ENCODE data around the gene COL4A1. TPM values are rescaled to one million over a fixed set of nuclear protein-coding genes. Genes with fewer than 3 reads are reported as not detected.

Gene COL4A1
- total RNA-seq, 1 donor from 2014 or later: 120 TPM

- peaks cover 6% of the 10 kb centered on the region for H3K9me3 ChIP-seq (replicated peaks)
- H3K27ac ChIP-seq (replicated peaks): peak overlapping the region; percentile 86
- peaks cover 53% of the 10 kb centered on the region for H3K4me1 ChIP-seq
- peak overlapping the region; percentile 68 for H3K4me3 ChIP-seq
- H3K27me3 ChIP-seq (ENCODE audit: low read depth): no peaks in the 10 kb centered on the region
- peak; percentile 61 for DNase-seq
- H3K36me3 ChIP-seq: no peaks in the 10 kb centered on the region
- intact Hi-C loops (cut with micrococcal nuclease): loop anchor here (10.0 kb wide), 2 partner anchors 353 to 993 kb away; partner anchors contain the start of gene IRS2
- TF ChIP-seq CTCF (IDR thresholded peaks at IDR 0.05; ENCODE audit: borderline replicate concordance): peak; percentile 23
Observed at GRCh38 chr13:110138010-110138699, 168.8 kb downstream of the COL4A1 start.

GRCh38 chr13:110137680-110138009 lies 169.3 kb downstream of the COL4A1 start:
- Histone ChIP-seq H3K27ac (replicated peaks) (peak overlapping the region; percentile 86), H3K27me3 (ENCODE audit: low read depth) (no peaks in the 10 kb centered on the region), H3K4me1 (peaks cover 56% of the 10 kb centered on the region), H3K4me3 (peak overlapping the region; percentile 68), H3K9me3 (replicated peaks) (peaks cover 1% of the 10 kb centered on the region), H3K36me3 (no peaks in the 10 kb centered on the region)
- TF ChIP-seq CTCF (IDR thresholded peaks at IDR 0.05; ENCODE audit: borderline replicate concordance): peak; percentile 59
- DNase-seq: peak; percentile 59
- intact Hi-C loops (cut with micrococcal nuclease): loop anchor here (10.0 kb wide), 2 partner anchors 353 to 993 kb away; partner anchors contain the start of gene IRS2

DNA sequence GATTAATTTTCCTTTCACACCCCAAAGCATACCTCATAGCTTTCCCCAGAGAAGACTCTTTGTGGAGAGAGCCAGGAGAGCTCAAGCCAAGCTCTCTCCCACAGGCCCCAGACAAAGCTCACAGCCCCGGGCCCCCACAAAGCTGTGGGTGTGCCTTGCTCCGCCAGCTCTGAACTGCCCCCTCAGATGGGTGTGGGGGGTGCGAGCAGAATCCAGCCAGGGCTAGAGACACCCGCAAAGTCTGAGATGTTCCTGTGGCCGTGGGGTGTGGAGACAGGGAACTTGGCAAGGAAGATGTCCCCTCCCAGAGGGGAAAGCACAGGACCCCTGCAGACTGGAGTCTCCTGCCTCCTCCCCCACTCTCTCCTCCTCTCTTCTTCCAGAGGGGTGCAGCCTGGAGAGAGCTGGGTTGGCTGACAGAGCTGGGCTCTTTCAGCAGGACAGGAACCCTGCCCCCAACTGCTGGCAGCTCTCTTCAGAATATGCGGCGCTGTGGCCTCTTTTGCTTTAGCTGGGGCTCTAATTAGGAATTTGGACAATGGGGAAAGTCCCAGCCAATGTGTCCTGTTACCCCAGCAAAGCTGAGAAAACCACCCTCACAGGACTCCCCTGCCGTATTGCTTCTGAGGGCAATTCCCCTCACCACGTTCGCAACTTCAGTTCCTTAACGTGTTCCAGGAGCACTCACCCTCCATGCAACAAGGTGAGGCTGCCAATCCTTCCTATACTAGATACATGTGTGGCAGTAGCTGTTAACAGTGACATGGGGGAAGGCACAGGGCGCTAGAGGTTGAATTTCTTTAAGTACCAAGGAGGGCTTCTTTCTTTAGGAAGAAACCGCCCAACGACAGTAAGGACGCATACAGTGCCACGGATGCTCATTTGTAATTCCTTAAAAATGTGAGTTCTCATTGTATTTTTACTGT lies 170.0 kb downstream of the COL4A1 start:
- Histone ChIP-seq H3K4me3 (peak overlapping the region; percentile 68), H3K27me3 (ENCODE audit: low read depth) (no peaks in the 10 kb centered on the region), H3K27ac (replicated peaks) (peak overlapping the region; percentile 86), H3K9me3 (replicated peaks) (no peaks in the 10 kb centered on the region), H3K36me3 (no peaks in the 10 kb centered on the region), H3K4me1 (peaks cover 63% of the 10 kb centered on the region)
- no peak for DNase-seq
- TF ChIP-seq CTCF (IDR thresholded peaks at IDR 0.05; ENCODE audit: borderline replicate concordance): no peak
- intact Hi-C loops (cut with micrococcal nuclease): loop anchor here (10.0 kb wide), 2 partner anchors 352 to 992 kb away; partner anchors contain the start of gene IRS2

GRCh38 chr13:110135977-110136597 lies 170.9 kb downstream of the COL4A1 start:
- peaks cover 63% of the 10 kb centered on the region for H3K4me1 ChIP-seq
- H3K27me3 ChIP-seq (ENCODE audit: low read depth): no peaks in the 10 kb centered on the region
- intact Hi-C loops (cut with micrococcal nuclease): loop anchor here (10.0 kb wide), 2 partner anchors 351 to 991 kb away; partner anchors contain the start of gene IRS2
- H3K4me3 ChIP-seq: no peak overlapping the region
- H3K27ac ChIP-seq (replicated peaks): peak overlapping the region; percentile 86
- no peak for TF ChIP-seq CTCF (IDR thresholded peaks at IDR 0.05; ENCODE audit: borderline replicate concordance)
- DNase-seq: no peak
- H3K36me3 ChIP-seq: no peaks in the 10 kb centered on the region
- H3K9me3 ChIP-seq (replicated peaks): no peaks in the 10 kb centered on the region

DNA sequence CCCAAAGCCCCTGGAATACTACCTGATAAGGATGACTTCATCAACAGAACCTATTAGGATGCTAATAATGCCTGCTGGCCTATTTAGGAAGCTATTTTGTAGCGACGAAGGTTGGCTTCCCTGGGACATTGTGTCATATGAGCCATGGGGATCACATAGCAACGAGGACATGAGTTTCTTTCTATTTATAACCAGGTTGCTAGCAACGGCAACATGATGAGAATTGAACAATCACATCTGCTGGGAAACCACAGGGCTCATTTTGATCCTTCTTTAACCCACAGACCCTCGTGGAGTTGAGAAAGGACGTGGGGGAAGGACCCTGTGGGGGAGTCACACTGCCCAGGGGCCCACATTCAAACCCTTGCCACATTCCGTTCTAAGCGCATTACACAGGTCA lies 172.2 kb downstream of the COL4A1 start:
- no peaks in the 10 kb centered on the region for H3K36me3 ChIP-seq
- TF ChIP-seq CTCF (IDR thresholded peaks at IDR 0.05; ENCODE audit: borderline replicate concordance): no peak
- no peaks in the 10 kb centered on the region for H3K27me3 ChIP-seq (ENCODE audit: low read depth)
- H3K4me3 ChIP-seq: no peak overlapping the region
- no peak for DNase-seq
- intact Hi-C loops (cut with micrococcal nuclease): loop anchor here (10.0 kb wide), 2 partner anchors 350 to 990 kb away; partner anchors contain the start of gene IRS2
- peak overlapping the region; percentile 86 for H3K27ac ChIP-seq (replicated peaks)
- H3K9me3 ChIP-seq (replicated peaks): no peaks in the 10 kb centered on the region
- H3K4me1 ChIP-seq: peaks cover 63% of the 10 kb centered on the region

All from left ventricle myocardium inferior (tissue), 1 donor.